ENCODE data around the gene NALCN. TPM values are rescaled to one million over a fixed set of nuclear protein-coding genes. Genes with fewer than 3 reads are reported as not detected.

The NALCN gene
- polyA plus RNA-seq, 1 experiment = 2.2 TPM

DNA sequence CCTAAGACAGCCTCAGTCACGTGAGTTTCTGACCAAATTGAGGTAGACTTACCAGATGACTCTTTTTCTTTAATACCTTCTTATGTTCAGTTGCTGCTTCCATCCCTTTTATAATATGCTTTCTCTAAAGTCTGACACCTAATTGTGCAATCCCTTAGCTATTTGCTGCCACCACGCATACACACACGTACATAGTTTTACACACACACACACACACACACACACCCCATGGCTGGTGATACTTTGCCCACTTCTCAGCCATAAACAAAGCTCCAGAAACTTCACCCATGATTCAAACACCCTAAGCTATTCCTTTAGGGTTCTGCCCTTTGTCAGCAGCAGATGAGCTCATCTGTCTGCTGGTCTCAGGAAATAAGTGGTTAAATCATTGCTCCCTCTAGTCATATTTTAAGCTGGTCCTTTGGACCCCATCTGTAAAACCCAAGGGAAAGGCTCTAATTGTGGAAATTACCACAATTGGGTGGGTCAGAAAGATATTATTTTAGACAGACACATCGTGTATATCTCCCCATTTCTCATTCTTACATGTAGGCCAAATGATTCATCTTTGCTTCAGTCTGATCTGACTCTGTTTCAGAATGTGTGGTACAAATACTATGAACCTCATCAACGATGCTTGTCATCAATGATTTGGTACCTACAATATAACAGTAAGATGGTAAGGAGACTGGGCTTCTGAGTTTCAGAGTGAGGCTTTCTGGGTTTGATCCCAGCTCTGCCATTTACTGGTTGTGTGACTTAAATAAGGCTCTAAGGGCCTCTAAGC is 69.2 kb downstream of the NALCN start:
- ChIA-PET POLR2A (interaction anchor here (0.6 kb wide), 1 partner anchor 95 kb away, joined by 3 read pairs; no protein-coding TSS in a partner anchor), CTCF (interaction anchor here (1.1 kb wide), 1 partner anchor 197 kb away, joined by 3 read pairs; no protein-coding TSS in a partner anchor)
- H3K4me3 ChIP-seq (ENCODE audit: low read depth, low read length) = no peak overlapping the region
- TF ChIP-seq, protein P1, sequence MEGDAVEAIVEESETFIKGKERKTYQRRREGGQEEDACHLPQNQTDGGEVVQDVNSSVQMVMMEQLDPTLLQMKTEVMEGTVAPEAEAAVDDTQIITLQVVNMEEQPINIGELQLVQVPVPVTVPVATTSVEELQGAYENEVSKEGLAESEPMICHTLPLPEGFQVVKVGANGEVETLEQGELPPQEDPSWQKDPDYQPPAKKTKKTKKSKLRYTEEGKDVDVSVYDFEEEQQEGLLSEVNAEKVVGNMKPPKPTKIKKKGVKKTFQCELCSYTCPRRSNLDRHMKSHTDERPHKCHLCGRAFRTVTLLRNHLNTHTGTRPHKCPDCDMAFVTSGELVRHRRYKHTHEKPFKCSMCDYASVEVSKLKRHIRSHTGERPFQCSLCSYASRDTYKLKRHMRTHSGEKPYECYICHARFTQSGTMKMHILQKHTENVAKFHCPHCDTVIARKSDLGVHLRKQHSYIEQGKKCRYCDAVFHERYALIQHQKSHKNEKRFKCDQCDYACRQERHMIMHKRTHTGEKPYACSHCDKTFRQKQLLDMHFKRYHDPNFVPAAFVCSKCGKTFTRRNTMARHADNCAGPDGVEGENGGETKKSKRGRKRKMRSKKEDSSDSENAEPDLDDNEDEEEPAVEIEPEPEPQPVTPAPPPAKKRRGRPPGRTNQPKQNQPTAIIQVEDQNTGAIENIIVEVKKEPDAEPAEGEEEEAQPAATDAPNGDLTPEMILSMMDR (IDR thresholded peaks at IDR 0.05; ENCODE audit: low read depth, low read length) = no peak
- no peaks in the 10 kb centered on the region for H3K27me3 ChIP-seq (ENCODE audit: control insufficient read depth, insufficient read depth, low read length)
- no peak for DNase-seq (ENCODE audit: low read depth, low spot score)
- H3K9me3 ChIP-seq (ENCODE audit: control insufficient read depth, insufficient read depth, low read length) = no peaks in the 10 kb centered on the region
- no peak overlapping the region for H3K27ac ChIP-seq (ENCODE audit: low read depth, low read length)

DNA sequence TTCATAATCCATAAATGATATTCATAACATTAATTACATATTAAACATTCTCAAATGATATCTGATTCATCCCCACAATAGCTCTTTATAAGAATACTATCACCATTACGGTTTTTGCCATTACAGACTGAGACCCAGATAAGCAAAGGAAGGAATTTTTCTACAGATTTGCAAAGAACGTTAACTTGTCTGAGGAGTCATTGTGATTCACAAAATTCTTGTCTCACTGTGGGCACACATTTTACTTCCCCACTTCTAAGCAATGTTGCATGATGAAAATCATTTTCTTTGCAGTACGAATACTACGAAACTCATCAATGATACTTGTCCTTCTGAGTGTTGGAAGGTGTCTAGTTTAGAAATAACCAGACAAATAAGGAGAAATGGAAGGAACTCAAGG is 70.1 kb downstream of the NALCN start:
- H3K27ac ChIP-seq (ENCODE audit: low read depth, low read length) = no peak overlapping the region
- CTCF ChIA-PET = no interaction called here
- no peaks in the 10 kb centered on the region for H3K27me3 ChIP-seq (ENCODE audit: control insufficient read depth, insufficient read depth, low read length)
- DNase-seq (ENCODE audit: low read depth, low spot score) = no peak
- H3K9me3 ChIP-seq (ENCODE audit: control insufficient read depth, insufficient read depth, low read length) = no peaks in the 10 kb centered on the region
- TF ChIP-seq, protein P1 (IDR thresholded peaks at IDR 0.05; ENCODE audit: low read depth, low read length) = no peak
- POLR2A ChIA-PET = no interaction called here
- H3K4me3 ChIP-seq (ENCODE audit: low read depth, low read length) = no peak overlapping the region

DNA sequence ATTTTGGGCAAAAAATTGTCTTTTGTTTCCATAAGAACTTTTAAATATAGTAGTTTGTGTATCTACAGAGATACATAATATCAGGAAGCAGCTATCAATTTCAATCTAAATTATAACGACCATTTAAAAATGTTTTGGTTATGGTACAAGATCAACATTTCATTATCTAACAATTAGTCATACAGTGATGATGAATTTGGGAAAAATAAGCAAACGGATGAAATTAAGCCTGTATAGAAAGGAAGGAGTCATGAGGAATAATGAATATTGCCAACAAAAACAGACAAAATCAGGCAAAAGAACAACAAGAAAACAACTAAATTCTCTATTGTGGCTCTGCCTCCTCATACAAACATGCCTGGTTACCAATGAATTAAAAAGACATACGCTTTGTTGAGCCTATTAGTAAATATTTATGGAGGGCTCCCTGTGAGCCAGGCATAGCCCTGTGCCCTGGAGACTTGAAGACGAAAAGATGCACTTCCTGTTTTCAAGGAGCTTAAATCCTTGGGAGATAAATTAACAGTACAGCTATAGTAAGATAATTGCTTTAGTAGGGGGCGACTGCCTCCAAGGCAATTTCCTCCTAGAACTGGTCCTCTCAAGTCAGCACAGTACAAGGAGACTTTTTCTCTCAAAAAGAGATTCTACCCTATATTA is 73.0 kb downstream of the NALCN start:
- DNase-seq (ENCODE audit: low read depth, low spot score) = no peak
- TF ChIP-seq, protein P1 (IDR thresholded peaks at IDR 0.05; ENCODE audit: low read depth, low read length) = no peak
- no peak overlapping the region for H3K4me3 ChIP-seq (ENCODE audit: low read depth, low read length)
- H3K9me3 ChIP-seq (ENCODE audit: control insufficient read depth, insufficient read depth, low read length) = no peaks in the 10 kb centered on the region
- H3K27me3 ChIP-seq (ENCODE audit: control insufficient read depth, insufficient read depth, low read length) = no peaks in the 10 kb centered on the region
- CTCF ChIA-PET = no interaction called here
- POLR2A ChIA-PET = no interaction called here
- no peak overlapping the region for H3K27ac ChIP-seq (ENCODE audit: low read depth, low read length)

DNA sequence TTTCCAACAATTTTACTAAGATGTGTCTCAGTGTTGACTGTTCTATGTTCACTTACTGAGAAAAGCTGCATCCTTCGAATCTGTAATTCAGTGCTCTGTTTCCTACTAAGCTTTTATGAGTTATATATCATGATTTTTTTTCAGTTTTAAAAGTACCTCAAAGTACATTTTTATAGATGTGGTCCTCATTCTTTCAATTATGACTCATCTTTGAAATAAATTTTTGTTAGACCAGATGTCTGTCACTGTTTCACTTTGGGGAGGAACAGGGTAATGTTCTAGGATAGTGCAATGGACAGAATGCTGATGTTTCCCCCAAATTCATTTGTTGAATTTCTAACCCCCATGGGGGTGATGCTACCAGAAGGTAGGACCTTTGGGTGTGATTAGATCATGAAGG is 74.8 kb downstream of the NALCN start:
- H3K27ac ChIP-seq (ENCODE audit: low read depth, low read length) = no peak overlapping the region
- TF ChIP-seq, protein P1 (IDR thresholded peaks at IDR 0.05; ENCODE audit: low read depth, low read length) = no peak
- no peak for DNase-seq (ENCODE audit: low read depth, low spot score)
- no peak overlapping the region for H3K4me3 ChIP-seq (ENCODE audit: low read depth, low read length)
- CTCF ChIA-PET = no interaction called here
- H3K27me3 ChIP-seq (ENCODE audit: control insufficient read depth, insufficient read depth, low read length) = no peaks in the 10 kb centered on the region
- H3K9me3 ChIP-seq (ENCODE audit: control insufficient read depth, insufficient read depth, low read length) = no peaks in the 10 kb centered on the region
- POLR2A ChIA-PET = no interaction called here

DNA sequence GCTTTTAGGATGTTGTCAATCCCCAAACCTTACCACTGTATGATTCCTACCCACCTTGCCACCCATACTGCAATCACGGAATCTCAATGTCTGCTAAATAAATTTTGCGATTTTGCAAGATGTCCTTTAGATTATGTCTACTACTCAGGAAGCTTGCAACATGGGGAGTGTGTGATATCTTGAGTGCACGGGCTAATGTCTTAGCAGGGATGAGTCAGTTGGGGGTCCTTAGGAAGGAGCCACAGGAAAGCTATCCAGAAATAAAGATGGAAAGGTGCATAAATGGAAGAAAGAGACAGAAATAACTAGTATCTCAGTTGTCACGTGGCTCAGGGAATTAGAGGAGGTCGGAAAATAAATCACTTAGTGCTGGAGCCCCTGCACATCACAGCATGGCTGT is 77.1 kb downstream of the NALCN start:
- CTCF ChIA-PET = no interaction called here
- DNase-seq (ENCODE audit: low read depth, low spot score) = no peak

More for the DNA sequence above, 77.1 kb downstream of the NALCN start:
- H3K9me3 ChIP-seq (ENCODE audit: control insufficient read depth, insufficient read depth, low read length) = no peaks in the 10 kb centered on the region
- POLR2A ChIA-PET = no interaction called here
- TF ChIP-seq, protein P1 (IDR thresholded peaks at IDR 0.05; ENCODE audit: low read depth, low read length) = no peak
- H3K27ac ChIP-seq (ENCODE audit: low read depth, low read length) = no peak overlapping the region
- H3K27me3 ChIP-seq (ENCODE audit: control insufficient read depth, insufficient read depth, low read length) = no peaks in the 10 kb centered on the region
- H3K4me3 ChIP-seq (ENCODE audit: low read depth, low read length) = no peak overlapping the region

Data from AG04450 (cell line).